ENCODE results near the gene RBM20. TPM values are rescaled to one million over a fixed set of nuclear protein-coding genes. Genes with fewer than 3 reads are reported as not detected.

RBM20 gene
- total RNA-seq, 6 experiments from 2014 or later, result 0.04 to 0.29 (median 0.06) TPM

DNA sequence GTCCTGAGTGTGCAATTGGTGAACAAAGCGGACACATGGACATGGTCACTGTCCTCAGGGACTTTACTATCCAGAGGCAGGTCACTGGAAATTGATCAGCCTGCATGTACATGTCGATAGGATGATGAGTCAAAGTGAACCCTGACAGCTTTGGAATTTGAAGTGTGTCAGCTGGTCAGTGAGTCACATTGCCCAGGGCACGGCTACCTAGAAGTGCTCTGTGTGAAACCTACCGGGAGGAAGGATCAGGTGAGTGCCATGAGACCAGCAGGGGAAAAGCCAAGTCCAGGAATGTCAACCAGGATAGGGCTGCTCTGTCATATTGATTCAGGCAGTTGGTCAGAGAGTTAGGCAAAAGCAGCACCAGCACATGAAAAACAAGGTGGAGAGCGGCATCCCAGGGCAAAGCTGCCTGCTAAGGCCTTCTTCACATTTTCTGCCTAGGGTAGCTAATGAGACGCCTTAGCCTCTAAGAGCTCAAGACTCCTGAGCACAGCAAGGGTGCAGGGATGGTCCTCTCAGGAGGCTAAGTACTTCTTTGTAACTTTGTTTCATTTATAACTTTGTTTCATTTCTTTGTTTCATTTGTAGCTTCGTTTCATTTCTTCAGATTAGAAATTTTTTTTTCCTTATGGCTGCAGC is 208.2 kb downstream of the RBM20 start:
- Histone ChIP-seq H3K27ac (peak overlapping the region; percentile 49 to 79 (median 52)), H3K4me1 (peaks cover 0 to 24% (median 12%) of the 10 kb centered on the region in 4 donors), H3K9me3 (no peaks in the 10 kb centered on the region), H3K4me3 (no peak overlapping the region), H3K36me3 (no peaks in the 10 kb centered on the region), H3K27me3 (no peaks in the 10 kb centered on the region)
- intact Hi-C loops (cut with DNase I), result no loop called here
- TF ChIP-seq, protein P1, sequence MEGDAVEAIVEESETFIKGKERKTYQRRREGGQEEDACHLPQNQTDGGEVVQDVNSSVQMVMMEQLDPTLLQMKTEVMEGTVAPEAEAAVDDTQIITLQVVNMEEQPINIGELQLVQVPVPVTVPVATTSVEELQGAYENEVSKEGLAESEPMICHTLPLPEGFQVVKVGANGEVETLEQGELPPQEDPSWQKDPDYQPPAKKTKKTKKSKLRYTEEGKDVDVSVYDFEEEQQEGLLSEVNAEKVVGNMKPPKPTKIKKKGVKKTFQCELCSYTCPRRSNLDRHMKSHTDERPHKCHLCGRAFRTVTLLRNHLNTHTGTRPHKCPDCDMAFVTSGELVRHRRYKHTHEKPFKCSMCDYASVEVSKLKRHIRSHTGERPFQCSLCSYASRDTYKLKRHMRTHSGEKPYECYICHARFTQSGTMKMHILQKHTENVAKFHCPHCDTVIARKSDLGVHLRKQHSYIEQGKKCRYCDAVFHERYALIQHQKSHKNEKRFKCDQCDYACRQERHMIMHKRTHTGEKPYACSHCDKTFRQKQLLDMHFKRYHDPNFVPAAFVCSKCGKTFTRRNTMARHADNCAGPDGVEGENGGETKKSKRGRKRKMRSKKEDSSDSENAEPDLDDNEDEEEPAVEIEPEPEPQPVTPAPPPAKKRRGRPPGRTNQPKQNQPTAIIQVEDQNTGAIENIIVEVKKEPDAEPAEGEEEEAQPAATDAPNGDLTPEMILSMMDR (IDR thresholded peaks at IDR 0.05), result no peak
- TF ChIP-seq POLR2A (IDR thresholded peaks at IDR 0.05), result peak; percentile 41
- WGBS (ENCODE audit: insufficient coverage, low coverage, low lambda C conversion rate, missing lambda C conversion rate), result 20% methylated on average over 6 of the region's 7 CpGs
- DNase-seq (peak; percentile 75 to 84 (median 76)), ATAC-seq (peak; percentile 87 to 95 (median 94))

DNA sequence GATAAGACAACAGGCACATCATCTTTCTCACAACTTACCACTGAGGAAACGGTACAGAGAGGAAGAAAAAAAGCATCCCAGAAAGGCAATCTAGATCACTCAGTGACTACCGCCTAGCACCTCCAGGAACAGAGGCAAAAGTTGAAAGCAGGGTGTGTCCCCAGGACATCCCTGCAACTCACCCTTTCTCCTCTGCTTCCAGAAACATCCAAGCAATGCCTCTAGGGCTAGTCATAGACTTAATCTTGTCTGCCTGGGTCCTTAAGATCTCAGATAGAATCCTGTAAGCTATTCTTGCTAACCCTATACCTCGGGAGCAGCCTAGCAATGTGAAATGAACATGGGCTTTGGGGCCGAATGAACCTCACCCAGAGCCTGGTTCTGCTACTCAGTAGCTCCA is 208.8 kb downstream of the RBM20 start:
- peak in 1 of 4 donors; percentile 2 for ATAC-seq
- no peak overlapping the region for H3K4me3 ChIP-seq
- TF ChIP-seq POLR2A (IDR thresholded peaks at IDR 0.05), result no peak
- TF ChIP-seq, protein P1 (IDR thresholded peaks at IDR 0.05), result no peak
- H3K27ac ChIP-seq, result peak overlapping the region; percentile 49 to 73 (median 50)
- no peak for DNase-seq
- intact Hi-C loops (cut with DNase I), result no loop called here
- no peaks in the 10 kb centered on the region for H3K27me3 ChIP-seq
- WGBS (ENCODE audit: insufficient coverage, low coverage, low lambda C conversion rate, missing lambda C conversion rate), result 72% methylated on average over 3 of the region's 4 CpGs
- H3K36me3 ChIP-seq, result no peaks in the 10 kb centered on the region
- no peaks in the 10 kb centered on the region for H3K9me3 ChIP-seq
- peaks cover 0 to 30% (median 15%) of the 10 kb centered on the region in 4 donors for H3K4me1 ChIP-seq

DNA sequence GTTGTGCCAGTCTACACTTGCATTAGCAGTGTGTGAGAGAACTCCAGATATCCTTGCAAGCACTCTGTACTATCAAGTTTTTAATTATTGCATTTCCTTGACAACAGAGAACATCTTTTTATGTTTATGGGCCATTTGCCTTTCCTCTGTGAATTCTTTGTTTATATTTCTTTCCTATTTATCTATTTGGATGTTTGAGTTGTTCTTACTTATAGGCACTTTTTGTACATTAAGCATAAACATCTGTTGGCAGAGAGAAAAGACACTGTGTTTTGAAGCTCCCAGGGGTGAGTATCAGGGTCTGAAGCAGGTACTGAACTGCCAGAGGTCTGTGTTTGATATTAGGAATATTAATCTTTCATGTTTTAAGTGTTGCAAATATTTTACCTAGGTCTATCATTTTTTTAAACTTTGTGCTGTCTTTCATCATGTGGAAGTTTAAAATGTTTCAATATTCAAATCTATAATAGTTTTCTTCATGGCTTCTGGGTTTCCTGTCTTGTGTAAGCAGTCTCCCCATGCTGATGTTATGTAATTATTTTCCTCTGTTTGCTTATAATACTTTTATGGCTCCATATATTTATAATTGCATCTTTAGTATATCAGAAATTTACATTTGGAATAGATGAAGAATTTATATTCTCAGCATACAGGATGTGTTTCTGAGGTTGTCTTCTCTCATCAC is 209.9 kb downstream of the RBM20 start:
- Histone ChIP-seq H3K27ac (no peak overlapping the region), H3K27me3 (no peaks in the 10 kb centered on the region), H3K36me3 (no peaks in the 10 kb centered on the region), H3K4me1 (peaks cover 0 to 41% (median 21%) of the 10 kb centered on the region in 4 donors), H3K9me3 (no peaks in the 10 kb centered on the region), H3K4me3 (no peak overlapping the region)
- intact Hi-C loops (cut with DNase I), result no loop called here
- no peak for TF ChIP-seq POLR2A (IDR thresholded peaks at IDR 0.05)
- TF ChIP-seq, protein P1 (IDR thresholded peaks at IDR 0.05), result no peak
- DNase-seq (no peak), ATAC-seq (no peak)

DNA sequence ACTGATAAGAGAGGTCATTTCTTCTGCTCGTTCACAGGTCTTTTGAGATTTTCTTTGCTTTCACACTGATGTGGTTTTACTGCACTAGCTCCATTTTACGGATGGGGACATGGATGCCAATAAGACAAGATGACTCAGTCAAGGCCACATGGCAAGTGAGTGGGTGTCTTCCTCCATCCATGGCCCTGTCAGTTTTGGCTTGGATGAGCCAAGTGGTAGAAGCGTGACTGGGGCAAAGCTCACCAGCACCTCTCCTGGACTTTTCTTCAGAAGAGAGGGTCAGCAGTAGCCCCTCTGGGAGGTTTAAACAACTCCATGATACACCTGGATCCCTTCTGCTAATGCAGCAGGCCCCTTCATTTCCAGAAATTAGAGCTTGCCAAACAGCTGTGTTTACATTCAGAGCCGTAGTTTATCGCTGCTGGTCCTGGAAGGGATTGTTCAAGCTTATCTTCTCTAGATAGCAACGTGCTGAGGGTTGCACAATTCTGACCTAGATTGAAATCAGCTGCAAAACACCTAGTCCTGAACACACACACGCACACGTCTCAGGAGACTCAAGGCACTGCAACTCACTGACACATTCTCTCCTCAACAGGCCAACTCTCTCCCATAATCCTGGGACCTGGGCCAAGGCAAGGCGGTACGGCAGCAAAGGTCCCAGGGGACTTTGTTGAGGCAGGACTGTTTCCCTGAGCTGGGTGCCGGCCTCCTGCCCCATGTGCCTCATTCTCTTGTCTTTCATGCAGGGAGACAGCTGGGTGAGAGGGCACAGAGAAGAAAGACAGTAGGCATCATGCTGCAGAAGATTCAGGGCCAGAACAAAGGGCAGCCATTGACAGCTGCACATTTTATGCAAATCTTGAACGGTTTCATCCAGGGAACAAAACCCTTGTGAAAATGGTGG is 213.4 kb downstream of the RBM20 start:
- 32% methylated on average over 9 of the region's 12 CpGs for WGBS (ENCODE audit: insufficient coverage, low coverage, low lambda C conversion rate, missing lambda C conversion rate)

More for the DNA sequence above, 213.4 kb downstream of the RBM20 start:
- TF ChIP-seq, protein P1 (IDR thresholded peaks at IDR 0.05), result no peak
- no peak for TF ChIP-seq POLR2A (IDR thresholded peaks at IDR 0.05)
- ATAC-seq, result peak; percentile 76 to 93 (median 85)
- intact Hi-C loops (cut with DNase I), result no loop called here
- Histone ChIP-seq H3K27me3 (no peaks in the 10 kb centered on the region), H3K4me1 (peaks cover 0 to 46% (median 26%) of the 10 kb centered on the region in 4 donors), H3K27ac (peak overlapping the region; percentile 44 to 81 (median 58)), H3K4me3 (no peak overlapping the region), H3K9me3 (no peaks in the 10 kb centered on the region), H3K36me3 (no peaks in the 10 kb centered on the region)
- peak in 1 of 3 donors; percentile 83 for DNase-seq
